HG03025 (cell line): ENCODE results near the gene RNF31.
"Not testable (repeated sequence)": the region's sequence is repeated elsewhere in the genome, so short reads cannot be mapped to it uniquely, and the experiment has no call there.

Source experiments
- ATAC-seq: cut with Tn5 transposase; IDR thresholded peaks from one replicate; pipeline ENCODE4 v1.9.1; 2021; ENCODE audit warnings: mild to moderate bottlenecking, moderate library complexity; ENCODE audit not compliant: unreplicated experiment, low FRiP score

The RNF31 gene

GRCh38 chr14:24146978-24147760 is at the start of gene RNF31:
Gene RNF31, plus strand, starts transcription at chr14:24147498. Its CDS starts 201 bp downstream, at chr14:24147699.
- ATAC-seq, result peak; percentile 79

- ATAC-seq, result no peak
These were observed 48.9 kb upstream of the RNF31 start for GRCh38 chr14:24098229-24098926.

GRCh38 chr14:24098927-24099813 is 48.1 kb upstream of the RNF31 start:
- no peak for ATAC-seq

- no peak for ATAC-seq
These were observed 46.9 kb upstream of the RNF31 start for GRCh38 chr14:24100197-24100981.

GRCh38 chr14:24100982-24101494 is 46.3 kb upstream of the RNF31 start:
- no peak for ATAC-seq

- no peak for ATAC-seq
These were observed 44.8 kb upstream of the RNF31 start for GRCh38 chr14:24102357-24103048.

GRCh38 chr14:24103451-24103850 is 43.8 kb upstream of the RNF31 start:
- ATAC-seq, result no peak

GRCh38 chr14:24105609-24106239 is 41.6 kb upstream of the RNF31 start:
- ATAC-seq, result not testable (repeated sequence)

- no peak for ATAC-seq
These were observed 40.5 kb upstream of the RNF31 start for GRCh38 chr14:24106672-24107271.

GRCh38 chr14:24108336-24108874 is 38.9 kb upstream of the RNF31 start:
- no peak for ATAC-seq

GRCh38 chr14:24110060-24110459 is 37.2 kb upstream of the RNF31 start:
- ATAC-seq, result no peak

- ATAC-seq, result no peak
These were observed 36.8 kb upstream of the RNF31 start for GRCh38 chr14:24110523-24110922.

GRCh38 chr14:24113379-24113800 is 33.9 kb upstream of the RNF31 start:
- ATAC-seq, result no peak

- ATAC-seq, result peak; percentile 23
These were observed 33.3 kb upstream of the RNF31 start for GRCh38 chr14:24113801-24114531.

GRCh38 chr14:24114532-24115421 is 32.5 kb upstream of the RNF31 start, which contains the start of the genes DCAF11 and NRL:
Gene DCAF11, plus strand, starts transcription at chr14:24114777. Its CDS starts 818 bp downstream, at chr14:24115595.
Gene NRL, minus strand, starts transcription at chr14:24114949. Its CDS starts 32,101 bp downstream, at chr14:24082848.
- ATAC-seq, result peak; percentile 76

- ATAC-seq, result no peak
These were observed 31.7 kb upstream of the RNF31 start for GRCh38 chr14:24115422-24116127.
